ENCODE measurements around the gene ARHGAP9. TPM values are rescaled to one million over a fixed set of nuclear protein-coding genes. Genes with fewer than 3 reads are reported as not detected.
A peak's percentile ranks its signal among the peaks of the same experiment; 100 is the strongest.

The ARHGAP9 gene
- total RNA-seq: 2.9 TPM
- 5.2 TPM for polyA plus RNA-seq

DNA sequence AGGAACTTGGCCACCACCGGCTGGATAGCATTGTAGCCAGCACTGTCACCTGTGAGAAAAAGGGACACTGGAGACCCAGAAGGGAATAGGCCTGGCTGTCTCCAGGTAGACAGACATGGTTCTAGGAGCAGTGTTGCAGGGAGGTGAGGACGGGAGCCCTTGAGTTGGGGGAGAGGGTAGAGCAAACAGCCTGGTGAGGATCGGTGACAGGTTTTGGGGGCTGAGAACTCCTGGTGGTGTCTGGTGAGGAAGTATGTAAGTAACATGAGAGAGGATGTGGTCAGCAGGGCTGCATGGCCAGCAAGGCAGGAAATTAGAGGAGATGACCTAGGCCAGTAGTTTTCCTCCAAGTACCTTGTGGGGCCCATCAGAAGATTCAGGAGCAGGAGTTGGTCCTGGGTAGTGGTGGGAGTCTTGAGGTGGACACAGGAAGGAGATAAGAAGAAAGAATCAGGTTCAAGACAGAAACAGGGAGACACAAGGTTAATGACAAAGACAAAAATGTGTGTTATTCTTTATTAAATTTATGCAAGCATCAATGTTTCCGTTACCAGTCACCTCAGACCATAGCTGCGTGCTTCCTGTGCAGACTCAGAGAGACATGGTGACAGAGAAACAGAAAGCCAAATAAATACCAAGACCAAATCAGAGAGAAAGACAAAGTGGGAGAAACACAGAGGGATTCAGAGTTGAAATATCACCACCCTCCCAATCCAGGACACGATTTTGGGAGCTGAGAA lies at the start of gene ARHGAP9:
Gene ARHGAP9 (minus strand): TSS at position 491 of the 740 bp plus-strand sequence. CDS start 460 bp downstream, at position 31.
- no peaks in the 10 kb centered on the region for H3K36me3 ChIP-seq (ENCODE audit: insufficient read depth)
- no peak for DNase-seq (ENCODE audit: extremely low spot score)
- H3K4me1 ChIP-seq (ENCODE audit: insufficient read depth): no peaks in the 10 kb centered on the region
- H3K4me3 ChIP-seq (ENCODE audit: low read depth, low read length): no peak within 1 kb of the TSS
- peak within 1 kb of the TSS; percentile 12 for H3K27ac ChIP-seq (ENCODE audit: low read depth)
- 67% methylated on average over 6 of the region's 6 CpGs for WGBS

DNA sequence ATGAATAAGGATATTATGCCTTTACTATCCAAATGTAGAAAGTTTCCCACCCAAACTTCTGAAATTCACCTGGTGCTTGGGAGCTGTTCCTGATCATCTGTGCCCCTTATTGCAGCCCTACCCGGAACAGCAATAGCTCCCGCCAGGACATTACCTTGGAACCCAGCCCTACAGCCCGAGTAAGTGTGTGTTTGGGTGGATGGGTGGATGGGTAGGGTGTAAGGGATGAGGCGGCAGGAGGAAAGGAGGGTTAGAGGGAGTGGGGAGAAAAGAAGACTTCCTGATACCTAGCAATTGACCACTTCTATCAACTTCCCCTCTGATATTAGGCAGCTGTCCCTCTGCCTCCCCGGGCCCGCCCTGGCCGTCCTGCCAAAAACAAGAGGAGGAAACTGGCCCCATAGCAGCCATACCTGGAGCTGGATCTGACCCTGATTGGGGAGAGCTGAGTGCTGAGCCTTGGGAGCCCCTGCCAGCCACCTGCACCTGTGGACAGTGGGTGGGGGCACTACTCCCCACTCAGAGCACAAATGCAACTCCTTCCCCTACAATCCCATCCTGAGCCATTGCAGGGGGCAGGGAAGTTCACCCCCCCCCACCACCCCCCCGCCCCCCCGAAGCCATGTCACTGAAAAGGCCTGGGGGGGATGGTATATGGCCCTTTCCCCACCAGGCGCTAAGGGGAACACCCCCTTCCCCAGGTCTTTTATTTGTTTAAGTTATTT lies 49.3 kb upstream of the ARHGAP9 start:
- Histone ChIP-seq H3K4me1 (ENCODE audit: insufficient read depth) (no peaks in the 10 kb centered on the region), H3K4me3 (ENCODE audit: low read depth, low read length) (no peak overlapping the region), H3K36me3 (ENCODE audit: insufficient read depth) (peaks cover 5% of the 10 kb centered on the region), H3K27ac (ENCODE audit: low read depth) (no peak overlapping the region)
- WGBS: 76% methylated on average over 10 of the region's 10 CpGs
- no peak for DNase-seq (ENCODE audit: extremely low spot score)

DNA sequence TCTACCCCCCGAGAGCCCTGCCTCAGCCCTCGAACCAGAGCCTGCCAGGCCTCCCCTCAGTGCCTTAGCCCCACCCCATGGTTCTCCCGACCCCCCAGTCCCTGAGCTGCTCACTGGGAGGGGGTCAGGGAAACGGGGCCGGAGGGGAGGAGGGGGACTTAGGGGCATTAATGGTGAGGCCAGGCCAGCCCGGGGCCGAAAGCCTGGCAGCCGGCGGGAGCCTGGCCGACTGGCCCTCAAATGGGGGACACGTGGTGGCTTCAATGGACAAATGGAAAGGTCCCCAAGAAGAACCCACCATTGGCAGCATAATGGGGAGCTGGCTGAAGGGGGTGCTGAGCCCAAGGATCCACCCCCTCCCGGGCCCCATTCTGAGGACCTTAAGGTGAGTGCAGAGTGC lies 48.5 kb upstream of the ARHGAP9 start:
- 76% methylated on average over 12 of the region's 12 CpGs for WGBS
- Histone ChIP-seq H3K4me3 (ENCODE audit: low read depth, low read length) (no peak overlapping the region), H3K4me1 (ENCODE audit: insufficient read depth) (no peaks in the 10 kb centered on the region), H3K27ac (ENCODE audit: low read depth) (no peak overlapping the region), H3K36me3 (ENCODE audit: insufficient read depth) (peaks cover 4% of the 10 kb centered on the region)
- DNase-seq (ENCODE audit: extremely low spot score): no peak

DNA sequence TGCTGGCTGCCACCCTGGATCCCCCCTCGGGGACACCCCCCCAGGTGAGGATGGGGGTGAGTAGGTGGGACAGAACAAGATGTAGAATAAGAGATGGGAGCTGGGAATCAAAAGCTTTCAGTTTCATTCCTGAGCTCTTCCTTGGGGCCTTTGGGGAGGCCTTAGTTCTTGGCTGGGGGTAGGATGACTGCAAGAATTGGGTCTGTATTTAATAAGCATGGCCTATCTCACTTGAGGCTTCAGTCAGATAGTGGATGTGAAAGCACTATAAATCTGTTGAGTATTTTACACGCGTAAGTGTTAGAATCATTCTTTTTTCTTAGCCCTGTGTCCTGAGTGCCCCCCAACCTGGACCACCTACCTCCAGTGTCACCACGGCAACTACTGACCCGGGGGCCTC lies 47.5 kb upstream of the ARHGAP9 start:
- 76% methylated on average over 5 of the region's 5 CpGs for WGBS
- Histone ChIP-seq H3K4me3 (ENCODE audit: low read depth, low read length) (no peak overlapping the region), H3K4me1 (ENCODE audit: insufficient read depth) (no peaks in the 10 kb centered on the region), H3K36me3 (ENCODE audit: insufficient read depth) (peaks cover 4% of the 10 kb centered on the region), H3K27ac (ENCODE audit: low read depth) (no peak overlapping the region)
- DNase-seq (ENCODE audit: extremely low spot score): no peak

DNA sequence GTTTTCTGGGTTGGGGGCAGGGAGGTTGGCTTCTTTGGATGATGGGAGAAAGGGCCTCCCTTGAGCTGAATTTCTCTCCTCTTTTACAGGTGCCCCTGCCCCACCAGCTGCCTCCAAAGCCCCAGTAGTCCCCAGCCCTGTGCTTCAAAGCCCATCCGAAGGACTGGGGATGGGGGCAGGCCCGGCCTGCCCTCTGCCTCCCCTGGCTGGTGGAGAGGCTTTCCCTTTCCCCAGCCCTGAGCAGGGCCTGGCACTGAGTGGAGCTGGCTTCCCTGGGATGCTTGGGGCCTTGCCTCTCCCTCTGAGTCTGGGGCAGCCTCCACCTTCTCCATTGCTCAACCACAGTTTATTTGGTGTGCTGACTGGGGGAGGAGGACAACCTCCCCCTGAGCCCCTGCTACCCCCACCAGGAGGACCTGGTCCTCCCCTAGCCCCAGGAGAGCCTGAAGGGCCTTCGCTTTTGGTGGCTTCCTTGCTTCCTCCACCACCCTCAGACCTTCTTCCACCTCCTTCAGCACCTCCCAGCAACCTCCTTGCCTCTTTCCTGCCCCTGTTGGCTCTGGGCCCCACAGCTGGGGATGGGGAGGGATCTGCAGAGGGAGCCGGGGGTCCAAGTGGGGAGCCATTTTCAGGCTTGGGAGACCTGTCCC lies 46.9 kb upstream of the ARHGAP9 start:
- H3K36me3 ChIP-seq (ENCODE audit: insufficient read depth): peaks cover 4% of the 10 kb centered on the region
- 81% methylated on average over 4 of the region's 4 CpGs for WGBS
- H3K4me3 ChIP-seq (ENCODE audit: low read depth, low read length): no peak overlapping the region
- DNase-seq (ENCODE audit: extremely low spot score): no peak
- H3K27ac ChIP-seq (ENCODE audit: low read depth): no peak overlapping the region
- no peaks in the 10 kb centered on the region for H3K4me1 ChIP-seq (ENCODE audit: insufficient read depth)

DNA sequence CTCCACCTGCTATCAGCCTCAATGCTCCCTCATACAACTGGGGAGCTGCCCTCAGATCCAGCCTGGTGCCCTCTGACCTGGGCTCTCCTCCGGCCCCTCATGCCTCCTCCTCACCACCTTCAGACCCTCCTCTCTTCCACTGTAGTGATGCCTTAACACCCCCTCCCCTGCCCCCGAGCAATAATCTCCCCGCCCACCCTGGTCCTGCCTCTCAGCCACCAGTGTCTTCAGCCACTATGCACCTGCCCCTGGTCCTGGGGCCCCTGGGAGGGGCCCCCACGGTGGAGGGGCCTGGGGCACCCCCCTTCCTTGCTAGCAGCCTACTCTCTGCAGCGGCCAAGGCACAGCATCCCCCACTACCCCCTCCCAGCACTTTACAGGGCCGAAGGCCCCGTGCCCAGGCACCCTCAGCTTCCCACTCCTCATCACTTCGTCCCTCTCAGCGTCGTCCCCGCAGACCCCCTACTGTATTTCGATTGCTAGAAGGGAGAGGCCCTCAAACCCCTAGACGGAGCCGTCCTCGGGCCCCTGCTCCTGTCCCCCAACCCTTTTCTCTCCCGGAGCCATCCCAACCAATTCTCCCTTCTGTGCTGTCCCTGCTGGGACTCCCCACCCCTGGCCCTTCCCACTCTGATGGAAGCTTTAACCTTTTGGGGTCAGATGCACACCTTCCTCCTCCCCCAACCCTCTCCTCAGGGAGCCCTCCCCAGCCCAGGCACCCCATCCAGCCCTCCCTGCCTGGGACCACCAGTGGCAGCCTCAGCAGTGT lies 46.1 kb upstream of the ARHGAP9 start:
- 81% methylated on average over 16 of the region's 16 CpGs for WGBS
- H3K4me1 ChIP-seq (ENCODE audit: insufficient read depth): no peaks in the 10 kb centered on the region
- no peak overlapping the region for H3K27ac ChIP-seq (ENCODE audit: low read depth)
- no peak overlapping the region for H3K4me3 ChIP-seq (ENCODE audit: low read depth, low read length)
- H3K36me3 ChIP-seq (ENCODE audit: insufficient read depth): peaks cover 4% of the 10 kb centered on the region
- DNase-seq (ENCODE audit: extremely low spot score): no peak

DNA sequence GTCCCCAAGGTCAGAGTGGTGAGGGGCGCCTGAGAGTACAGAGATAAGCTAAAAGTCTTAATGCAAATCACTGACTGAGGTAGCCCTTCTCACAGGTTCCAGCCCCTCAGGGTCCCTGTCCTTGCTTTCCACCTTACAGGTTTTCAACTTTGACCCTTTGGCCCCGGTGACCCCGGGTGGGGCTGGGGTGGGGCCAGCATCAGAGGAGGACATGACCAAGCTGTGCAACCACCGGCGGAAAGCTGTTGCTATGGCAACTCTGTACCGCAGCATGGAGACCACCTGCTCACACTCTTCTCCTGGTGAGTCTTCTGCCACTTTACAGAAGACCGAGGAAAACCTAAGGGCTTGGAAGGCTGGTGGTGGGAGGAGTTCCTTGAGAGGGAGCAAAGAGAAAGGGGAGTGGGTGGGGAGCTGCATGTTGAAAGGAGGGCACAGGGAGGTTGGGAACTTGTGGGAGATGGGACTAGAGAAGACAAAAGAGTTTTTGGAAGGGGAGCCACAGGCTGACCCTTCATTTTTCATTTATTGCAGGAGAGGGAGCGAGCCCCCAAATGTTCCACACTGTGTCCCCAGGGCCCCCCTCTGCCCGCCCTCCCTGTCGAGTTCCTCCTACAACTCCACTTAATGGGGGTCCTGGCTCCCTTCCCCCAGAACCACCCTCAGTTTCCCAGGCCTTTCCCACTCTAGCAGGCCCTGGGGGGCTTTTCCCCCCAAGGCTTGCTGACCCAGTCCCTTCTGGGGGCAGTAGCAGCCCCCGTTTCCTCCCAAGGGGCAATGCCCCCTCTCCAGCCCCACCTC lies 45.3 kb upstream of the ARHGAP9 start:
- H3K4me1 ChIP-seq (ENCODE audit: insufficient read depth): no peaks in the 10 kb centered on the region
- no peak overlapping the region for H3K4me3 ChIP-seq (ENCODE audit: low read depth, low read length)
- no peak overlapping the region for H3K27ac ChIP-seq (ENCODE audit: low read depth)

DNA sequence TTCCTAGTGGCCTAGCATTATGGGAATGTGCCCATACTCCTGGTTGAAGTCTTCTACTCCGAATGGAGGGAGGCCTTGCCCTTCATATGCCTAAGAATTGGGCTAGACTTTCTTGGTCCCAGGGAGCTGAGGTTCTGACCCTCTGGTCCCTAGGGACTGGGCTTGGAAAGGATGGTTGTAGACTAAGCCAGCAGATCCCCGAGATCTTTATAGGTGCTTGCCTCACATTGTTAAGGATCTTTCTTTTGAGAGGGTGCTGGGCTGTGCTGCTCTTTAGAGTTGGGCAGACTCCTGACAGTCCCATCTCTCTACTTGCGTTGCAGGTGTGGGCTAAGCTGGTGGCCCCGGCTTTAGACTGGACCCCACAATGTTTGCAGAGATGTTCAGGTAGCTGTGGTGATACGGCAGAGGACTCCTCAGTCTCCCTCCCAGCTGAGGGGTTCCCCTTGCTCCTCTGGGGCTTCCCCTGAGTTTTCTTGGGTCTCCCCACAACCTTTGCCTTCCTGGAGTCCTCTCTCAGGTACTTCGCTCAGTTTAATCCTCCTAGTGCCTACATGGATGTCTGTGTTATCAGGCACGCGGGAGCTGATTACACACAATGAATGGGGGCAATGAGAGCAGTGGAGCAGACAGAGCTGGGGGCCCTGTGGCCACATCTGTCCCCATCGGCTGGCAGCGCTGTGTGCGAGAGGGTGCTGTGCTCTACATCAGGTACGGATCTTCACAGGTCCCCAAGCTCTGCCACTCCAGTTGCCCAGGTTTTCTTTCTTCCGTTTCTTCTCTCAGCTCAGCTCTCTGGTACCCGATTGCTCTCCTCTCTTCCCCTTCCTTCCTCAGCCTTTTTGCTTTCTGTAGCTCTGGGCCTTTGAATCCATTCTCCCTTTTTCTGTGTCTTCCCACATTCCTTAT lies 44.3 kb upstream of the ARHGAP9 start:
- 57% methylated on average over 14 of the region's 14 CpGs for WGBS
- Histone ChIP-seq H3K27ac (ENCODE audit: low read depth) (no peak overlapping the region), H3K4me3 (ENCODE audit: low read depth, low read length) (peak overlapping the region; percentile 52), H3K4me1 (ENCODE audit: insufficient read depth) (no peaks in the 10 kb centered on the region), H3K36me3 (ENCODE audit: insufficient read depth) (peaks cover 1% of the 10 kb centered on the region)
- no peak for DNase-seq (ENCODE audit: extremely low spot score)

More for the DNA sequence above, 45.3 kb upstream of the ARHGAP9 start:
- DNase-seq (ENCODE audit: extremely low spot score): no peak
- H3K36me3 ChIP-seq (ENCODE audit: insufficient read depth): peaks cover 1% of the 10 kb centered on the region
- 62% methylated on average over 11 of the region's 11 CpGs for WGBS

DNA sequence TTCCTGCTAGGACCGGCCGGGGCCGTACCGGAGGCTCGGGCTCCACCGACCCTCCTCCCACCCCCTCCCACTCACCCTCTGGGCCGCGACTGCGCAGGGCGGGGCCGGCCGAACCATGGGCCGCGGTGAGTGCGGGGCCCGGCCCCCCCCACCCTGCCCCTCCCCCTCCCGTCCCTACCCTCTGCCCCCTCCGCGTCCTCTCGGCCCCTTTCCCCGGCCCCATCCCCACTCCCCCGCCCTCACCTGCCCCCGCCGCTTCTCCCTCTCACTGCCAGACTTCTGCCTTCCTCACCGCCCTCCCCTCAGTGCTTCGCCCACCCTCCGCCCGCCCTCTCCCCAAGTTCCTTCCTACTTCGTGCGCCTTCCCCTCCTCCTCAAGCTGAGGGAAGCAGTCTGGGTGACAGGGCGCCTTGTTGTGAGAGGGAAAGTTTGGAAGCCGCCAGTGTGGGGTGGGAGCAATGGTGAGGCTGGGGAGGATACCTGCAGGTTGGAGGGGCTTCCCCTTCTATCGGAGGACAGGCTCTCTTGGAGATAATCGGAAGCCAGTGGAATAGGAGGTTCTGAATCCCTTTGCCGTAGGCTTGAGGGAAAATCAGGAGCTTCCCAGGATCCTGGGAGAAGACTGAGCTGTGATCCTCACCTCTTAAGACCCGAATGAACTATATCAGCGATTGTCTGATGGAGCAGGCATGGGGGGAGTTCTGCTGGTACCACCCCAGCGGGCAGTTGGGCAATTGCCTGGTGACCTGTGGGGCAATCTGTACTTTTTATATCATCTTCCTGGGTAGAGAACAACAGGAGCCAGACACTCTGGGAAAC lies 43.4 kb upstream of the ARHGAP9 start:
- peak overlapping the region; percentile 52 for H3K4me3 ChIP-seq (ENCODE audit: low read depth, low read length)
- no peak for DNase-seq (ENCODE audit: extremely low spot score)
- peak overlapping the region; percentile 68 for H3K27ac ChIP-seq (ENCODE audit: low read depth)
- peaks cover 1% of the 10 kb centered on the region for H3K36me3 ChIP-seq (ENCODE audit: insufficient read depth)
- no peaks in the 10 kb centered on the region for H3K4me1 ChIP-seq (ENCODE audit: insufficient read depth)
- 2% methylated on average over 38 of the region's 38 CpGs for WGBS

DNA sequence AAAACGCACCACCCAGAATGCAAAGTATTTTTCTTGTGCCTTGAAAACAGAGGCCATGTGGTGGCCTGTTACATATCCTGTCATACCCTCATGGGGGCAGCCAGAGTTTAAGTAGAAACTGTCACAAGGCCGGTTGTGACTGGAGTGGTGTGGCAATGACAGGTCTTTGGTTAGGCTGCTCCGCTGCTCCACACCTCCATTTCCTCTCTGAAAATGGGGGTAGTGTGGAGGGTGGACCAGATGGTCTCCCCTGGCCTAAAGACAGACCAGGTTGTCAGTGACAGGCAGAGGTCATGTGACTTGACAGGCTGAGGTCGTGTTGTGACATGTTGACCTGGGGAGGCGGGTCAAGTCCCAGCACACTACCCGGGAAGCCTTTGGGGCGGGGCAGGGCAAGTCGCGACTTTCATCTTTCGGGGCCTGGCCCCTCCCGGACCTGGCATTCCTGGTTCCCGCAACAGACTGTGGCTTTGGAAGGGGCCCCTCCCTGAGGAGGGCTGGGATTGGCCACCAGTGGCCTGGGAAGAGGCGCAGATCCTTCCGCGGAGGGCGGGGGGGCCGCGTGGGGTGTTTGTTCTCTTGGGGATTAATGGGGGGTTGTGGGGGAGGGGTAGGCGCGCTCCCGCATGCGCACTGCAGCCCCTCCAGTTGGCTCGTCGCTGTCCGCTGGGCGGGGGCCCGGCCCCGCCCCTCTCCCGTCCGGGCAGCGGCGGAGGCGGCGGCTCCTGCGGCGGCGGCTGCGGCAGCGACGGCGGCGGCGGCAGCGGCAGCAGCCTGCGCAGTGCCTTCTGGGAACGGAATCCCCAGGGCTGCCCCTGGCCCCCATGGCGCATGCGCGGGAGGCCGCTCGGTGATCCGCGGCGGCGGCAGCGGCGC lies 42.6 kb upstream of the ARHGAP9 start, which contains the start of gene MBD6:
Gene MBD6 (plus strand): TSS at position 814 of the 876 bp plus-strand sequence. CDS start 1,480 bp downstream, outside the sequence.
- DNase-seq (ENCODE audit: extremely low spot score): peak; percentile 59
- H3K36me3 ChIP-seq (ENCODE audit: insufficient read depth): no peaks in the 10 kb centered on the region
- WGBS: 1% methylated on average over 57 of the region's 57 CpGs
- no peaks in the 10 kb centered on the region for H3K4me1 ChIP-seq (ENCODE audit: insufficient read depth)
- H3K27ac ChIP-seq (ENCODE audit: low read depth): peak within 1 kb of the TSS; percentile 97
- H3K4me3 ChIP-seq (ENCODE audit: low read depth, low read length): peak within 1 kb of the TSS; percentile 52
